Spinal cord (tissue), 10 donors: ENCODE measurements around the gene CSNK1E. TPM values are rescaled to one million over a fixed set of nuclear protein-coding genes. Genes with fewer than 3 reads are reported as not detected.
"Not testable (repeated sequence)": the region's sequence is repeated elsewhere in the genome, so short reads cannot be mapped to it uniquely, and the experiment has no call there.

Experiments
- DNase-seq, 6 donors: peaks; one replicate each; pipeline versions ENCODE4 v3.0.0 to v3.0.0-alpha.2; 2013 to 2015; ENCODE audit warnings: low spot score in 6 of 6, low read depth in 4 of 6
- H3K27ac ChIP-seq: one replicate; pipeline ENCODE4 v1.5.1; 2013; ENCODE audit warnings: low read depth, low read length, control low read depth
- H3K27me3 ChIP-seq: one replicate; pipeline ENCODE4 v1.6.1; 2013; ENCODE audit warnings: low read length; ENCODE audit not compliant: control insufficient read depth, insufficient read depth
- H3K36me3 ChIP-seq: one replicate; pipeline ENCODE4 v1.6.1; 2013; ENCODE audit warnings: low read length; ENCODE audit not compliant: control insufficient read depth, insufficient read depth
- H3K4me1 ChIP-seq: one replicate; pipeline ENCODE4 v1.6.1; 2013; ENCODE audit warnings: low read length; ENCODE audit not compliant: control insufficient read depth, insufficient read depth
- H3K4me3 ChIP-seq: one replicate; pipeline ENCODE4 v1.5.1; 2013; ENCODE audit warnings: low read depth, low read length, control low read depth
- H3K9me3 ChIP-seq: one replicate; pipeline ENCODE4 v1.6.1; 2013; ENCODE audit warnings: low read length; ENCODE audit not compliant: control insufficient read depth, insufficient read depth
- WGBS: methylation state at CpG from one replicate; pipeline ENCODE4 v1.1.5; 2013; ENCODE audit warnings: missing lambda C conversion rate; ENCODE audit not compliant: insufficient coverage; 5-methylcytosine and 5-hydroxymethylcytosine counted together
- long read RNA-seq, 4 donors: transcript quantifications; one replicate each; lab custom pipeline, GENCODE V29; 2026
- polyA plus RNA-seq, 2 donors: library from polyadenylated mRNA; unstranded; fragments of 120-200 nt; gene quantifications; one replicate each; pipeline ENCODE4 v1.2.1, GENCODE V29; 2013; ENCODE audit not compliant: insufficient read length in 2 of 2
- total RNA-seq, 2 donors: library from RNA; depleted of rRNA in 1 of 2; stranded (reverse); fragments of 120-200 nt in 1 of 2; fragments of >200 nt in 1 of 2; gene quantifications; one replicate each; pipeline versions ENCODE4 v1.2.3 to v1.2.4, GENCODE V29; 2013 to 2014
- donor health status: healthy.

CSNK1E gene
- total RNA-seq (100 to 1,000 TPM in 1 of 2 donors, 10 to 100 TPM in 1; 69.1 to 113 TPM), polyA plus RNA-seq (100 to 1,000 TPM; 227 to 254 TPM)
- long read RNA-seq, donor 1, transcript CSNK1E-203 (11 exons, 2,791 nt): major isoform, 35 of 61 reads
- long read RNA-seq, donor 1, transcript CSNK1E-204 (10 exons, 1,580 nt): minor isoform, 5 of 61 reads
- long read RNA-seq, donor 1, partial matches to known transcripts: 18 of 61 reads
- long read RNA-seq, donor 1, other reads (novel, unspliced or antisense): 0 of 61 reads
- long read RNA-seq, donor 2, transcript CSNK1E-203 (11 exons, 2,791 nt): major isoform, 20 of 33 reads
- long read RNA-seq, donor 2, partial matches to known transcripts: 0 of 33 reads
- long read RNA-seq, donor 2, other reads (novel, unspliced or antisense): 10 of 33 reads
- long read RNA-seq, donor 3, transcript CSNK1E-204 (10 exons, 1,580 nt): minor isoform, 5 of 43 reads
- long read RNA-seq, donor 3, transcript CSNK1E-203 (11 exons, 2,791 nt): major isoform, 28 of 43 reads
- long read RNA-seq, donor 3, partial matches to known transcripts: 7 of 43 reads
- long read RNA-seq, donor 3, other reads (novel, unspliced or antisense): 0 of 43 reads
- long read RNA-seq, donor 4, transcript CSNK1E-203 (11 exons, 2,791 nt): major isoform, 19 of 104 reads
- long read RNA-seq, donor 4, partial matches to known transcripts: 77 of 104 reads
- long read RNA-seq, donor 4, other reads (novel, unspliced or antisense): 0 of 104 reads

- peak within 1 kb of the TSS; percentile 98 for H3K27ac ChIP-seq
- H3K9me3 ChIP-seq: no peaks in the 10 kb centered on the region
- WGBS: under 1% methylated on average over 90 of the region's 98 CpGs
- DNase-seq: peak in 5 of 6 donors; percentile 54 to 93 (median 62)
- peaks cover 49% of the 10 kb centered on the region for H3K4me1 ChIP-seq
- H3K27me3 ChIP-seq: no peaks in the 10 kb centered on the region
- peak within 1 kb of the TSS; percentile 84 for H3K4me3 ChIP-seq
- H3K36me3 ChIP-seq: peaks cover 18% of the 10 kb centered on the region
Observed at GRCh38 chr22:38317122-38317994, at the start of gene CSNK1E. Gene CSNK1E (minus strand): TSS chr22:38317433. CDS start chr22:38314157, 3,276 bp downstream.

GRCh38 chr22:38365829-38366228 lies 48.6 kb upstream of the CSNK1E start:
- H3K36me3 ChIP-seq, H3K9me3 ChIP-seq, DNase-seq, H3K27ac ChIP-seq, H3K27me3 ChIP-seq, H3K4me3 ChIP-seq, H3K4me1 ChIP-seq: not testable (repeated sequence)
- WGBS: no CpG with 5 or more reads among the region's 3 CpGs

GRCh38 chr22:38365174-38365573 lies 47.9 kb upstream of the CSNK1E start:
- not testable (repeated sequence) for H3K27ac ChIP-seq, DNase-seq, H3K9me3 ChIP-seq, H3K36me3 ChIP-seq, H3K4me3 ChIP-seq, H3K4me1 ChIP-seq, H3K27me3 ChIP-seq
- no CpG with 5 or more reads among the region's 3 CpGs for WGBS

- H3K9me3 ChIP-seq, H3K36me3 ChIP-seq, H3K4me3 ChIP-seq, H3K4me1 ChIP-seq, H3K27ac ChIP-seq, H3K27me3 ChIP-seq, DNase-seq: not testable (repeated sequence)
- WGBS: 86% methylated on average over 1 of the region's 2 CpGs
Observed at GRCh38 chr22:38360560-38360959, 43.3 kb upstream of the CSNK1E start.

GRCh38 chr22:38359817-38360216 lies 42.6 kb upstream of the CSNK1E start:
- H3K36me3 ChIP-seq, H3K27me3 ChIP-seq, H3K4me3 ChIP-seq, H3K4me1 ChIP-seq, H3K27ac ChIP-seq, H3K9me3 ChIP-seq, DNase-seq: not testable (repeated sequence)
- no CpG with 5 or more reads among the region's 1 CpG for WGBS

GRCh38 chr22:38357971-38358370 lies 40.7 kb upstream of the CSNK1E start:
- not testable (repeated sequence) for H3K4me3 ChIP-seq
- 100% methylated on average over 3 of the region's 10 CpGs for WGBS

GRCh38 chr22:38355275-38355674 lies 38.0 kb upstream of the CSNK1E start:
- no peak overlapping the region for H3K4me3 ChIP-seq
- peaks cover 5% of the 10 kb centered on the region for H3K4me1 ChIP-seq
- H3K27ac ChIP-seq: no peak overlapping the region
- H3K9me3 ChIP-seq: no peaks in the 10 kb centered on the region
- peaks cover 29% of the 10 kb centered on the region for H3K36me3 ChIP-seq
- no peaks in the 10 kb centered on the region for H3K27me3 ChIP-seq
- 96% methylated on average over 14 of the region's 14 CpGs for WGBS
- DNase-seq: no peak

More at GRCh38 chr22:38357971-38358370, 40.7 kb upstream of the CSNK1E start:
- H3K9me3 ChIP-seq, H3K27ac ChIP-seq, DNase-seq, H3K4me1 ChIP-seq, H3K27me3 ChIP-seq: not testable (repeated sequence)
- peaks cover 15% of the 10 kb centered on the region for H3K36me3 ChIP-seq

GRCh38 chr22:38353701-38354100 lies 36.5 kb upstream of the CSNK1E start:
- Histone ChIP-seq H3K4me1 (peaks cover 5% of the 10 kb centered on the region), H3K4me3 (no peak overlapping the region), H3K36me3 (peaks cover 29% of the 10 kb centered on the region), H3K9me3 (no peaks in the 10 kb centered on the region), H3K27ac (no peak overlapping the region), H3K27me3 (no peaks in the 10 kb centered on the region)
- DNase-seq: no peak
- WGBS: 63% methylated on average over 5 of the region's 10 CpGs

- no peak overlapping the region for H3K4me3 ChIP-seq
- H3K4me1 ChIP-seq: peaks cover 5% of the 10 kb centered on the region
- no peaks in the 10 kb centered on the region for H3K27me3 ChIP-seq
- peak in 4 of 6 donors; percentile 22 to 73 (median 49) for DNase-seq
- no peaks in the 10 kb centered on the region for H3K9me3 ChIP-seq
- H3K27ac ChIP-seq: no peak overlapping the region
- WGBS: 29% methylated on average over 33 of the region's 33 CpGs
- H3K36me3 ChIP-seq: peaks cover 29% of the 10 kb centered on the region
Observed at GRCh38 chr22:38353142-38353629, 36.0 kb upstream of the CSNK1E start.
